WERI-Rb-1 (cell line): ENCODE measurements around the gene MED25.
A peak's percentile ranks its signal among the peaks of the same experiment; 100 is the strongest.

Experiments used
- DNase-seq: peaks from one replicate; pipeline ENCODE4 v3.0.0-alpha.2; 2020
- H3K27ac ChIP-seq: fragments of 250-450 bp; sonication (Bioruptor Pico); 2 replicates; pipeline ENCODE4 v1.5.1; 2020; ENCODE audit warnings: mild to moderate bottlenecking, moderate library complexity
- H3K27me3 ChIP-seq: fragments of 250-450 bp; sonication (Bioruptor Pico); 2 replicates; pipeline ENCODE4 v1.5.1; 2021; ENCODE audit warnings: mild to moderate bottlenecking, low read depth, moderate library complexity; ENCODE audit not compliant: insufficient read depth, severe bottlenecking
- H3K36me3 ChIP-seq: fragments of 250-450 bp; sonication (Bioruptor Pico); 2 replicates; pipeline ENCODE4 v1.5.1; 2020; ENCODE audit warnings: mild to moderate bottlenecking, moderate library complexity
- H3K4me3 ChIP-seq: 2 replicates; pipeline ENCODE4 v1.5.1; 2011; ENCODE audit warnings: low read depth, mild to moderate bottlenecking, control low read depth, low read length
- H3K9me3 ChIP-seq: fragments of 250-450 bp; sonication (Bioruptor Pico); 2 replicates; pipeline ENCODE4 v1.5.1; 2021; ENCODE audit warnings: mild to moderate bottlenecking, moderate library complexity; ENCODE audit not compliant: severe bottlenecking
- TF ChIP-seq, protein P1 (sequence below): IDR thresholded peaks from 2 replicates; pipeline ENCODE4 v1.5.1; 2011; ENCODE audit warnings: low read depth, mild to moderate bottlenecking, control low read depth, inconsistent platforms, low read length

MED25 gene

DNA sequence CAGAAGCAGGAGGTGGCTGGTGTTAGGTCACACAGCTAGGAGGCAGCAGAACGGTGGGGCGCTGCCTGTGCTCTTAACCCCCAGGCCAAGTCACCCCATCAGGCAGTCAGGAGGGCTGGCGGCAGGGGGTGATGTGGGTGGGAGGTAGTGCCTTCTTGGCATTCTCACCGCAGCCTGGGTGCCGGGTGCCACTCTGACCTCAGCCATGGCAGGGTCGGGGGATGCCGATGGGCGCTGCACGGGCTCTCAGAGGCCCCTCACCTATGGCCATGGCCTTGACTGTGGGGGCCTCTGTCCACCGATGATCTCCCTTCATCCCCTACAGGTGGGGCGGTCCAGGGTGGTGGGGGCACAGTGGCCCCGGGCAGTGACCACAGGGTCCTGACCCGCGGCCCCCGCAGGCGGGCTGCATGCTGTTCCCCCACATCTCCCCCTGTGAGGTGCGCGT lies 38.5 kb downstream of the MED25 start:
- TF ChIP-seq, protein P1, sequence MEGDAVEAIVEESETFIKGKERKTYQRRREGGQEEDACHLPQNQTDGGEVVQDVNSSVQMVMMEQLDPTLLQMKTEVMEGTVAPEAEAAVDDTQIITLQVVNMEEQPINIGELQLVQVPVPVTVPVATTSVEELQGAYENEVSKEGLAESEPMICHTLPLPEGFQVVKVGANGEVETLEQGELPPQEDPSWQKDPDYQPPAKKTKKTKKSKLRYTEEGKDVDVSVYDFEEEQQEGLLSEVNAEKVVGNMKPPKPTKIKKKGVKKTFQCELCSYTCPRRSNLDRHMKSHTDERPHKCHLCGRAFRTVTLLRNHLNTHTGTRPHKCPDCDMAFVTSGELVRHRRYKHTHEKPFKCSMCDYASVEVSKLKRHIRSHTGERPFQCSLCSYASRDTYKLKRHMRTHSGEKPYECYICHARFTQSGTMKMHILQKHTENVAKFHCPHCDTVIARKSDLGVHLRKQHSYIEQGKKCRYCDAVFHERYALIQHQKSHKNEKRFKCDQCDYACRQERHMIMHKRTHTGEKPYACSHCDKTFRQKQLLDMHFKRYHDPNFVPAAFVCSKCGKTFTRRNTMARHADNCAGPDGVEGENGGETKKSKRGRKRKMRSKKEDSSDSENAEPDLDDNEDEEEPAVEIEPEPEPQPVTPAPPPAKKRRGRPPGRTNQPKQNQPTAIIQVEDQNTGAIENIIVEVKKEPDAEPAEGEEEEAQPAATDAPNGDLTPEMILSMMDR = no peak
- H3K27ac ChIP-seq = no peak overlapping the region
- no peaks in the 10 kb centered on the region for H3K27me3 ChIP-seq
- H3K36me3 ChIP-seq = peaks cover 89% of the 10 kb centered on the region
- no peaks in the 10 kb centered on the region for H3K9me3 ChIP-seq
- no peak overlapping the region for H3K4me3 ChIP-seq
- no peak for DNase-seq

DNA sequence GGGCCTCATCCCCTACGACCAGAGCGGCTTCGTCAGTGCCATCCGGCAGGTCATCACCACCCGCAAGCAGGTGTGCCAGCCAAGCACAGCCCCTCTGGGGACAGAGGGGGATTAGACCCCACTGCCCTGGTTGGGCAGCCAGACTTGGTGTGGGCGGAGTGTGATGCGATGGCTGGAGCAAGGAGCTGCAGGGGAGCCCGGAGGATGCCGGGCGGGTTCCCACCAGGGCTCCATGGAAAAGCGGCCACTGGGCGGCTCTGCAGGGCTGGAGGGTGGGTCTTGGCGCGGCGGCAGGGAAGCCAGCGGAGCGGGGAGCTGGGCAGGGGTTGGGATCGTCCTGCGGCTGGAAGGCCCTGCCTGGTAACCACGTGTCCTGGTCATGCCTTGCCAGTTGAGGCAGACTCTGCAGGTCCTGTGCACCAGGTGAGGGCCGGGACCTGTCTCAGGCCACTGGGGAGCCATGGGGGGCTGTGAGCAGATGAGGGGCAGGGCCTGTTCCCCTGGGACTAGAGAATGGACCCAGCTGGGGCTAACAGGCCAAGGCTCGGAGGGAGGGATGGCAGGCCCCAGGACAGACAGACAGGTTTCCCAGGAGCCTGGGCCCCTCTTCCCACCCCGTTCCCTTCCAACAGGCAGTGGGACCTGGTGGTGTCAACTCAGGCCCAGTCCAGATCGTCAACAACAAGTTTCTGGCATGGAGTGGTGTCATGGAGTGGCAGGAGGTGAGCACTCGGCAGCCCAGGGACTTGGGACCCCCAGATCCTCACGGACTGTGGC lies 39.2 kb downstream of the MED25 start:
- H3K27ac ChIP-seq = no peak overlapping the region
- H3K4me3 ChIP-seq = no peak overlapping the region
- peaks cover 90% of the 10 kb centered on the region for H3K36me3 ChIP-seq
- no peak for DNase-seq
- TF ChIP-seq, protein P1 = no peak
- H3K9me3 ChIP-seq = no peaks in the 10 kb centered on the region
- H3K27me3 ChIP-seq = no peaks in the 10 kb centered on the region

DNA sequence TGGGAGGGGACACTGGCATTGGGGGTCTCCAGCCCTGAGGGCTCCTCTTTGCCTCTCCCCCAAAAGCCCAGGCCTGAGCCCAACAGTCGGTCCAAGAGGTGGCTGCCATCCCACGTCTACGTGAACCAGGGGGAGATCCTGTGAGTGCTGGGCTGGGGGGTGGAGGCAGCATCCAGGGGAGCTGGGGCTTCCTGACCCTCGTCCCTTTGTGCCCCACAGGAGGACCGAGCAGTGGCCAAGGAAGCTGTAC lies 39.7 kb downstream of the MED25 start:
- Histone ChIP-seq H3K4me3 (no peak overlapping the region), H3K27ac (no peak overlapping the region), H3K36me3 (peaks cover 90% of the 10 kb centered on the region), H3K9me3 (no peaks in the 10 kb centered on the region), H3K27me3 (no peaks in the 10 kb centered on the region)
- TF ChIP-seq, protein P1 = no peak
- DNase-seq = no peak

DNA sequence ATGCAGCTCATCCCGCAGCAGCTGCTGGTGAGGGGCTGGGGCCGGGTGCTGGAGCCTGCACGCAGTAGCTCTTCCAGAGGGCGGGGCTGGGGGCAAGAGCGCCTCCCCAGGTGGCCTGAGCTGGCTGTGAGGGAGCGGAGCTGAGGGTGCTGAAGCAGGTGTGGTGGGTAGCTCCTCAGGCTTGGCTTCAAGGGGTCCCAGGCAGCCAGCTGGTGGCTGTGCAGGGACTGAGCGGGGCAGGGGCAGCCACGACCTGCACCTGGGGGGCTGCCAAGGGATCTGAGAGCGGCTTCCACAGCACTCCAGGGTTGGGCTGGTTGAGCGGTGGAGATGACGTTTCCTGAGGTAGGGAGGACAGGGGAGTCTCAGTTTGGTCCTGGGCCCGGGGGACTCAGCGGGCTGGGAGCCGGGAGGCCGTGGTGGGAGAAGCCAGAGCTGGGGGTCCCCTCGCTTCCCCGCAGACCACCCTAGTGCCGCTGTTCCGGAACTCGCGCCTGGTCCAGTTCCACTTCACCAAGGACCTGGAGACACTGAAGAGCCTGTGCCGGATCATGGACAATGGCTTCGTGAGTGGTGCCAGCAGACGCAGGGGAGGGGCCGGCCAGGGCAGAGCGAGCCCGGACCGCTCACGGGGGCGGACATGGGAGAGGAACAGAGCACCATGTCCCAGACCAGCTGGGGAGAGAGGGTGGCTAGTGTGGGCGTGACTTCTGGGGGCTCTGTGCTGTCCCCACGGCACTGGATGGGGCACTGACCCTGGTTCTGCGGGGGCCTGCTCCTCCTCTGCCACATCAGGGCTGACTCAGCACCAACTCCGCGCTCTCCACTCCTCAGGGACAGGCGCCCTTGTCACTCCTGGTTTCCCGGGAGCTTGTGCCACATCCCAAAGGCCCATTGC lies 40.2 kb downstream of the MED25 start:
- Histone ChIP-seq H3K27me3 (no peaks in the 10 kb centered on the region), H3K36me3 (peaks cover 94% of the 10 kb centered on the region), H3K9me3 (no peaks in the 10 kb centered on the region), H3K4me3 (no peak overlapping the region), H3K27ac (no peak overlapping the region)
- TF ChIP-seq, protein P1 = no peak
- DNase-seq = peak; percentile 41

DNA sequence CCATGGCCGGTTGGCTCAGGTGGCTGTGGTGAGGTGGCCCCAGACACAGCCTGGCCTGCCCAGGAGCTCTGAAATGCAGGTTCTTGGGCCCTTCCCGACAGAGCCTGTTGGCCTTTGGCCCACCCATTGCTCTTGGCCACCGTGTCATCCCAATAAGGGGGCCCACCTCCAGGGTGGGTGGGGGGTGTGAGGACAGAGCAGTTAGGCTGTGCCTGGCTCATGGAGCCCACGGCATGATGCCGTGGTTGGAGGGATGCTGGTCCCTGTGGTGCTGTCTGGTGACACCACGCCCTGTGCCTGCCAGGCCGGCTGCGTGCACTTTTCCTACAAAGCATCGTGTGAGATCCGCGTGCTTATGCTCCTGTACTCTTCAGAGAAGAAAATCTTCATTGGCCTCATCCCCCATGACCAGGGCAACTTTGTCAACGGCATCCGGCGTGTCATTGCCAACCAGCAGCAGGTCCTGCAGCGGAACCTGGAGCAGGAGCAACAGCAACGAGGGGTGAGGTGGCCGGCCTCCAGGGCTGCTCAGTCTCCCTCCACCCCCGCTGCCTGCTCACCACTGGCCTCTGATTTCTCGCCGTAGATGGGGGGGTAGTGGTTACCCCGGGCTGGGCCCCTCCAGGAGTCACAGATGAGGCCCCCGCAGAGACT lies 41.7 kb downstream of the MED25 start:
- peaks cover 96% of the 10 kb centered on the region for H3K36me3 ChIP-seq
- H3K4me3 ChIP-seq = no peak overlapping the region
- TF ChIP-seq, protein P1 = no peak
- no peaks in the 10 kb centered on the region for H3K9me3 ChIP-seq
- DNase-seq = peak; percentile 24
- no peak overlapping the region for H3K27ac ChIP-seq
- H3K27me3 ChIP-seq = no peaks in the 10 kb centered on the region
